Stimulated activated CD4-positive, alpha-beta T cell treated with anti-CD3 and anti-CD28 coated beads, Interleukin-4, amount 100 ng/mL, for 24 hours (primary cell): Measurements from ENCODE around the gene SH3RF1.

Experiments used
- DNase-seq: peaks from one replicate; pipeline ENCODE4 v3.0.0-alpha.2; 2020

The SH3RF1 gene

DNA sequence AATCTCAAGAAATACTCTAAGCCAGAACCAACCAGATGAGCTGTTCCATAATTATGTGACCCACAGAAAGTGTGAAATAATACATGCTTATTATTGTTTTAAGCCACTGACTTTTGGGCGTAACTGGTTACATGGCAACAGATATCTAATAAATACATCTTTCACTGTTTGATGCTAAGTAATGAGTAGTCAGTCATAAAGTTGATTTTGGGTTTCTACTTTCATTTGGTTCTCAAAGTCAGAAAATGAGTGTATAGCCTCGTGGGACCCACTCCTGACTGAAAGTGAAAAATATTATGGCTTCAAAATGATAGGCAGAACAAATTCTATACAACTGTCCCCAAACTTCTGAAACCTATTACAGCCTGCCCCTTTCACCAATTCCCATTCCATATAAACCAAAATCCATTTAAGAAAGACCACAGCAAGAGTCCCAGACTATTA lies 172.7 kb downstream of the SH3RF1 start:
- DNase-seq, result no peak

DNA sequence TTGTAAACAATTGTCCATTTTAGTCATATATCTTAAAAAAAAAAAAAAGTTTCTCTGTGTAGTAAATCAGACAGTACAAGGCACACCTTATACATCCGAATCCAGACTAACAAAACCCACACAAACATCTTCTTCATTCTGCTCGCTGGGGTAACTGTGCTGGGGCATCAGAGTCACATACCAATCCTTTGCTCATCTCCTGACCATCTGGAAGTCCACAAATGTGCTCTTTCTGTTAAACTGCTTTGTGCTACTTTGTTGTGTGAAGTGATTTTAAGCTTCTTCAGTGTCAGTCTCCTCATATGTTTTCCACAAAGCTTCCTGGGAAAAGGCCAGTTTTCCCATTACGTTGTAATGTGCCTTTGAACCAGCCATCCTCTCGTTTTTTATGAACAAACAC lies 174.5 kb downstream of the SH3RF1 start:
- no peak for DNase-seq

DNA sequence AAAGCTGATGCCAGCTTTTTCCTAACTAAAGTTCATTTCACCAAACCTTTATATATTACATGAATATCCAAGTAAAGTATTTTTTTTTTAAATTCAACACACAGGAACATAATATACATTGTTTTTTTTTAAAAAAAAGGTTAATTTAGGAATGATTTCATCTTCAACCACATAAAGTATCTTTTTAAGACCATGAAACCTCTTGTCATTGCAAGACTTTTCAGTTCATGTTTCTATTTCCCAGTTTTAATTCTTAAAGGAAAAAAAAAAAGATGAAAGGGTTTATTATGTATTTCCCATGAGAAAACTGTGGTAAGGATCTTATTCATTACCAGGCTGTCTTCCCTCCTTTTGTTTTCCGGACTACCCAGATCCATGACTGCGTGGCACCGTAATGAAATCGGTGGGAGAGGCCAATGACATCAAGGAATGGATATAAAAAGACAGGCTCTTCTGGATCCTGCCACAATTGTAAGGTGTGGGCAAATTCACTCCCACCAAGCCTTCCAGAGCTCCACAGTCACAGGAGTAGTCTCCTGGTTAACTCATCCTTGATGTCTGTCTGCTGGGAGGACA lies 176.0 kb downstream of the SH3RF1 start:
- no peak for DNase-seq

DNA sequence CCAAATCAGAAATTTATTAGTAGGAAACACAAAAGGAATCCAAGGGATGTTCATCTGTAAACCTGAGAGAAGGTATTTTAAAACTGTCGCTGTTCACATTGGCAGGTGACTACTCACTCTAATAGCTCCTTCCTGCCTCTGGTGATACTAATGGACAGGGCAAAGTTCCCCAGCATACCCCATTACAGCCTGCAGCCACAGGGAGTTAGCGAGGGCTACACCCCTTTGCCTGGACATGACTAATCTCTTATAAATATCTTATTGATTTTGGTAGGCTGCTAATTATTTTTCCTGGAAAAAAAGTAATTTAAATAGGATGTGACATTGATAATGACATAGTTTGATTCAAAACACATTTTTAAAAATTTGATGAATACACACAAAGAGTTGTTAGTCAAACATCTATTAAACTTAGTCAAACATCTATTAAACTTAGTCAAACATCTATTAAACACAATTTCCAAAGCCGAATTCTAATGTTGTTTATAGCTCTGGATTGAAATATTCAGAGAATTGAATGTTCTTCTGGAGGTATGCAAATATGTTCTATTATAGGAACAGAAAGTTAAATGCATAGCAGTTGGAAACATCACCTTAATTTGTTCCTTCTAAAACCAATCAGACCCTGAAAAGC lies 177.8 kb downstream of the SH3RF1 start:
- DNase-seq, result no peak

DNA sequence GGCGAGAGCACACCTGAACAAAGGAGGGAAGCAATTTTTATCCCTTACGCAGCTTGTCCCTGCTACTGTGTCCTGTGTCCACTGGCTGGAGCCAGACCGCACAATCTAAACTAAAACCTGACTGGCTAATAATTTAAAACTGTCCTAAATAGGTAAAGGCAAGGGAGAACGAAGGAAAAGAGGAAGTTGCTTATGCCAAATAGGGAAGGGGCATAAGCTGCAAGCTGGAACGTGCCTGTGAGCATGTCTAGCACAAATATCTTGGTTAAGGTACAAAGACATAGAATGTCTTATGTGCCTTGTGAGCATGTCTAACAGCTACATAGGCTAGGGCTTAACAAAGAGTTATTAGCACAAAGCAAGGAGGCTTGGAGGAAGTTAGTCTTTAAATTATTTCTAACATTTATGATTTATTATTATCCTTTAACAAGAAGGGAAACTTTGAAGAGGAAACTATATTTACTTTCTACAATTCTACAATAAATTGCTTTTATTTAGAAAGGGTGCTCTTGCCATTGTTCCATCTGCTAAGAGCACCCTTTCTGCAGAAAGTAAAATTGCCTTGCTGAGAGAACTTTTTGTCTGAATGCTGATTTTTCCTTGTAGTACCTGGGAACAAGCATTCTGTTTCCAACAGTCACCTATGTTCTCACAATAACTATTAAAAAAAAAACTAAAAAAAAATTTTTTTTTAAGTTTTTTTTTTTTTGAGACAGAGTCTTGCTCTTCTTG lies 180.1 kb downstream of the SH3RF1 start:
- DNase-seq, result no peak

DNA sequence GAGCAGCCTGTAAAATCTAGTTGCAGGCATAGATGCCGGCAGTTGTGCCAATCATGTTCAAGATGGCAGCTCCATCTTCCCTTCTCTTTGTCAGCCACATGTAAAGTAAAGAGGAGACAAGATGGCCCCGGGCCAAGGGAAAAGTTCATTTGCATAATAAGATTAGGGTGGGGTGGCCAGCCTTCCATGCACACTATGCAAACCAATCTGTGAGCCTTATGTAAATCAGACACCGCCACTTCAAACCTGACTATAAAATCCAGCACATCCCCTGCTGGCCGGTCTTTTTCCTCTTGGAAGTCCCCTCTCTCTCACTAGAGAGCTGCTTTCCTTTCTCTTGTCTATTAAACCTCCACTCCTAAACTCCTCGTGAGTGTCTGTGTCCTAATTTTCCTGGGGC lies 181.8 kb downstream of the SH3RF1 start:
- no peak for DNase-seq

DNA sequence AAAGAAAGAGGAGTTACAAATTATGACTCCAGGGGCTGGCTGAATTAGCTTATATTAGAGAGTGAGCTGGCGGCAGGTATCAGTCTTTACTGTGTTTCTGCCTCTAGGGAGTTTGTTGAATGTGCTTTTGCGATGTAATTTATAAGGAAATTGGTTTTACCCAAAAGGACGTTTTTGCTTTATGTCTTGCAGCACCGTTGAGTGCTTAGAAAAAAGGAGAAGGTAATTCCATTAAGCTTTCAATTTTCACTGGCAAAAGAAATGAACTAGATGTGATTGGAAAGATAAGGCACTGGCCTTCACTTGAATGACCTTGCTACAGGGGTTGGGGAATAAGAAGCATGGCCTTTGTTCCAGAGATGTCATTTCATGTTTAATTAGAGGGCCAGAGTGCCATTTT lies 185.8 kb downstream of the SH3RF1 start:
- DNase-seq, result no peak

DNA sequence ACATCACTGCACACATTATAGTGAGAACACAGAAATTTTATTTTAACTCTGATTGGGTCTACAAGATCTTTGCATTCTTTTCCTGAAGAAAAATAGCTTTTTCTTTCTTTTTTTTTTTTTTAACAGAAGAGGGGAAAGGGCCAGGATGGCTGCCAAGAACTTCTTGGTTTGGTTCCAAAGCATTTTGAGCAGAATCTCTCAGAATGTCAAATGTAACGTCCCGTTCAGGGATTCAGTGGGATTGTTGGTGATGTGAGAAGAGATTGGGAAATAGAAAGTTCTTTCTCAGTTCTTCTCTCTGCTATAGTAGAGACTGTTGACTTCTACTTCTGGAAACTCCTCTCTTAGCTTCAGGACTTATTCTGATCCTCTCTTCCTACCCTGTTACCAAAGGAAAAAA lies 189.8 kb downstream of the SH3RF1 start:
- DNase-seq, result no peak

DNA sequence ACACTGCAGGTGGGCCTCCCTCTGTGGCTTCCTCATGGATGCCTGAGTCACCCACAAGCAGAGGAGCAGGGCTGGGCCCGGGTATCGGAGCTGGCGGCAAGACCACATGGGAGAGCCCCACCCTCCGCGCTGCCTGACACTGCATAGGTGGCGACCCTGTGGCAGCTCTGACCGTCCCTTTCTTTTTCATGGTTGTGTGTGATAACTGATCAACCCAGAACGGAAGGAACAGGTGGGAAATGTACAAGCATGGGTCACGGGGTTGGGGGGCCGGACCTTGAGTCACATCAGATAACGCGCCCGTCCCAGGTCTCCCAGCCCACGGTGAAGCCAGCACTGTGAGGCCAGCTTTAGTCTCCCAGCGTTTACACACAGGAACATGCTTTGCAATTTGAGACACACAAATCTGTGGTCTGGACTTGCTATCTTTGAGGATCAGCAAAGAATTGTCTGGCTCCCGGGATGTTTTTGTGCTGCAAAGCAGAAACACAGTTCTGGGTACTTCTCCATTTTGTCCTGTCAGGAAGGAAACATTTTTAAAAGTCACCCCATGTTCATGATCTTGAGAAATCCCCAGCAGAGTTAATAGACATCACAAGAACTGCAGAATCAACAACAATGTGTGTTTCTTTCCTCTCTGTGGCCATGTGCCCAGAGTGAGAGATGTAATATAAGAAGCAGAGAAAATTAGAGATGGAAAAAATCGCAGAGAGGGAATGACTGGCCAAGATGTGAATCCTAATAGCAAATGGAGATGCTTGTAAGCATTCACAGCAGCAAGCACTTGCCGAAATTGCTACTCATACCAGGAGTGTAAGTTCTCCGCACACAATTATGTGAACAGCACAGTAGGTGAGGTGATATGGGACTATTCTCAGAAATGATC lies 190.6 kb downstream of the SH3RF1 start:
- no peak for DNase-seq

DNA sequence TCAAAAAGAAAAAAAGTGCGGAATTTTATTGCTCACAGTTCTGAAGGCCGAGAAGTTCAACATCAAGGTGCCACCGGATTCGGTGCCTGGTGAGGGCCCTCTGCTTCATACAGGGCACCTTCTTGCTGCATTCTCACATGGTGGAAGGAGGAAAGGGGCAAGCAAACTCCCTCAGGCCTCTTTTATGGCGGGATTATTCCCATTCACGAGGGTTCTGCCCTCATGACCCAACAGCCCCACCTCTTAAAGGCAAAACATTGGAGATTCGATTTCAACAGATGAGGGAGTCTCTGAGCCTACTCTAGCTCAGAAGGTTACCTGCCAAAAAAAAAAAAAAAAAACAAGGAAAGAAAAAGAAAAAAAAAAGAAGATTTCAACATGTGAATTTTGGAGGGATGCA lies 196.6 kb downstream of the SH3RF1 start:
- no peak for DNase-seq

DNA sequence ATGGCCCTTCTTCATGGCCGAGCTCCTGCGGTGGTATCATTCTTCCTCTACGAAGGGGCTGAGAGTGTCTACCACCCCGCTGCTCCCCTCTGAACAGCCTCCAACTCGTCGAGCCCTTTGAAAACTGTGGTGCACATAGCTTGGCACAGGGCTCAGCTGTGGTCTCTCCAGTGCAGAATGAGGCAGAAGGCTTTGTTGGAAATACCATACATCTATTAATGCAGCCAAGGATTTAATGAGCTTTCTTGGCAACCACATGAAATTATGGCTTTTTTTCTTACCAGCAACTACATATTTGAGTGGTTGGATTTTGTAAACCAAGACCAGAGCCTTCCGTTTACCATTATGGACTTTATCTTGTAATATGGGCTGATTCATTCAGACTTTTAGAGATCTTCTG lies 199.0 kb downstream of the SH3RF1 start:
- no peak for DNase-seq

DNA sequence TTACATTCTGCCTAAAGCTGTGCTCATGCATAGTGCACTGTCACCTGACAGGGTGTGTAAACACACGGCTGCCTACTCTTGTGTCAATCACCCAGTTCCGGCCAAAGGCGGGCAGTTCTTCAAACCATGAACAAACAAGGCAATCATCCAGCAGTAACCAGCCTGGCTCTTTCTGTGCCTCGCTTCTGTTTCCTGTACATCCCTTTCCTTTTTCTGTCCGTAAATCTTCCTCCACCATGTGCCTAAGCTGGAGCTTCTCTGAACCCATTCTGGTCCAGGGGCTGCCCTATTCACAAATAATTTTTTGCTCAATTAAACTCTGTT lies 199.9 kb downstream of the SH3RF1 start:
- no peak for DNase-seq

DNA sequence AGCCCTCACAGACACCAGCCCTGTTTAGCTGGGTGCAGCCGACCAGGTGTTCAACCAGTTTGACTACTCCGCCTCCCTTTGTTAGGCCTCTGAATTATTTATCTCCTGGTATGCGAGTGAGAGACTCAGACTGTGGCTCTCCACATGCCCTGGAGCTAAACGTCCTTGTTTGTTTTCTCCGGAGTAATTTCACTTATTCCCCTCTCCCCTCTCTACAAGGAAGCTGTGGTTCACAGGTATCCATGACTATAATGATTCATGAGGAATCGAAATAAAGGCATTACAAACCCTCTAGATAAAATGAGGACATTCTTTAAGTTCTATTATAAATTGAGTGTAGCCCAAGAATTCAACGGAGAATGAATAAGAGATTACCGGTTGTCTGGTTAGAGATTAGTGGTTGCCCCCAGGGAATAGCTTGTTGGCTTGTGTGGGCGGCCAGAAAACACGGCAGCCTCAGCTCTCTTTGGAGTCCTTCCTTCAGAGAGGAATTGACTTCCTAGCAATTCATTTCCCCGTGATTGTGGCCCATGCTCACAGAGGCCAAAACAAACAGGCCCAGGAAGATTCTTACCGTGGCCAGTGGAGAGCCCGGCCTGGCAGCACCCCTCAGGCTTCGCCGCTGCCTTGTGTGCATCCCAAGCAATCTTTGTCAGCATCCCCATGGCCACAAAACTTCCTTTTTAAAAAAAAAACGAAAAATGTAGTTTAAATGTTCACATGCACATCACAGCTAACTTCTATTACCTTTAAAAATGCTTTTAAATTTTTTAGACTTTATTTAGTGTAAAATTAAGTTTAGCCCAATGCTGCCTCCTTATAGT lies 200.5 kb downstream of the SH3RF1 start:
- no peak for DNase-seq

DNA sequence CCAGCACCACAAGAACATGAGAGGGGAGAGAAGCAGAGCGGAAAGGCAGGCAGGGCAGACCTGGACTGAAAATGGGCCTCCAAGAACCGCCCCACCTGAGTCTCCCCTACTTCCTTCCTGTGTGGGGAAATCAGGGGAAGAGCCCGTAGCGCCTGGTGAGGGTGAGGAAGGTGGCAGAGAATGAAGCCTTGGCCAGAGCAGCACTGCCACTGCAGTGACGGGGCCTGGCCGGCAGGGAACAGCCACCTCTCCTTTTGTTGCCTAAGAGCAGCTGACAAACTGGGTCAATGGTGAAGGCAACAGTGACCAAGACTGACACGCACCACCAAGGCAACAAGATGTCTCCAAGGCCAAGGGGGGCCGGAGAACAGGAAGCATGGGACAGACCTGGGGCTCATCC lies 202.3 kb downstream of the SH3RF1 start:
- DNase-seq, result no peak

DNA sequence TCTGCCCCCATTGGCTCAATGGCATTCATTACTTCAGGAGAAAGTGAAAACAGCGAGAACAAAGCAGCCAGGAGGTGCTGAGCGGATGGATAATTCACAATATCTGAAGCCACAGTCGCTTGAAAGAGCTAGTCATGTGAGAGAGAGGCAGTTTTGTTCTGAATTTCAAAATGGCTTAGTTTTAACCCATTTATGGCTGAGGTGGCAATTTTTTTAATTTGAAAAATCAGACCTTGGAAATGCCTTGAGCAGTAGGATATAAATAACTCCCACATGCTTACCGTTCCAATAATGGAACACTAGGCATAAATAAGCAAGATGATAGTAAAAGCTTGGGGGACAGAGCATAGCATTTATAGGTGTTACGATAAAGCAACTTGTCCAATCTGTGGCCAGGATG lies 203.8 kb downstream of the SH3RF1 start:
- no peak for DNase-seq

DNA sequence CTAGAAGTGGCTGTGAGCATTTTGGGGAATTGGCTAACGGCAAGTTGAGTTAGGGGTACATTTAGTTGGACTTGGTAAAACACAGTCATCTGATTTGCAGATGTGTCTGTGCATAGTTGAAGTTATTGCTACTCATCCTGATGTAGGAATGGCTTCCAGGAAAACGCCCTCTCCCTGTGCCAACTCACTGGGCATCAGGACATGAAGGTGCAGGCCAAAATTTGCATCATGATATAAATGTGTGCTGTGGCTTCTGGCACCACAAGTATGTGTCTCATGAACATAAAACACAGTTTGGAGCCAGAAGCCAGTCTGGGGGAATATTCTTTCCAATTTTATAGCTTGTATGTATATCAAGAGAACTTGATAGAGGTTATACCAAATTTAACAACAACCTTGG lies 206.5 kb downstream of the SH3RF1 start:
- DNase-seq, result no peak

DNA sequence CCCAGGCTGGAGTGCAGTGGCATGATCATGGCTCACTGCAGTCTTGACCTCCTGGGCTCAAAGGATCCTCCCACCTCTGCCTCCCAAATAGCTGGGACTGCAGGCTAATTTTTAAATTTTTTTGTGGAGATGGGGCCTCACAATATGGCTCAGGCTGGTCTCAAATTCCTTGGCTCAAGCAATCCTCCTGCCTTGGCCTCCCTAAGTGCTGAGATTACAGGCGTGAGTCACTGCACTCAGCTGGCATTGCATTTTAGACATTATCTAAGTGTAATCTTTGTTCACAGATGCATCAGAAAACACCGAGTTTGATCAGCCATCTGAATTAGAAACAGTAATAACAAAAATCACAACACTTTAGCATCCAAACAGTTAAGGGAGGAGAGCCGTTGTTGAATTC lies 207.3 kb downstream of the SH3RF1 start:
- DNase-seq, result no peak

DNA sequence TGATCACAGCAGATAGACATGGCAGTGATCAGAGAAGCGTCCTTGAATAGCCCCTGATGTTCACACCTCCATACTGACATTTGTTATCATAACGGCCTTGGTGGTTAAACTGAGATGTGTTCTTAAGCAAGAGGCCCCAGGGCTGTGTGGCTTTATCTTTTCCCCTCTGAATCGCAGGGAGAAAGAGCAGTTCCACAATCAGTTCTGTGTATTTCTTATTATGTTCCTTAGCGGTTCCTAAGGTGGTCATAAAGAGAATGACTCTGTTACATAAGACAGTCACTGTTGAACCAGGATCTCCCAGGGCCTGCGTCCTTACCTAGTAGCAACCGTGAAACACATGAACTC lies 207.9 kb downstream of the SH3RF1 start:
- no peak for DNase-seq

DNA sequence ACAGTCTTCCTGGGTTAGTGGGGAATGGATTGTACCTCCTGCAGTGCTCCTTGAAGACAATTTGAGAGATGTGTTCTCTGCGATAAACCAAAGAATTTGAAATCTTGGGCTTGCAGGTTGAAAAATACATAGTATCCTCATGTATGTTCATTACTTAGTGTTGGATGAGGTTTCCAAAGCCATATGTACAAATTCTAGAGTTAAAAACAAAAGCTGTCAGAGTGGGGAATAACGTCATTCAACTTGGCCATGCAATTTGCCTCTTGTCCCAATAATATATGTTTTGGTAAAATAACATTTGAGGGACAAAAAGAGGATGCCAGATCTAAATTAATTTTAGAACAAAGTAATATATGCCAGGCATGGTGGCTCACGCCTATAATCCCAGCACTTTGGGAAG lies 209.4 kb downstream of the SH3RF1 start:
- DNase-seq, result no peak

DNA sequence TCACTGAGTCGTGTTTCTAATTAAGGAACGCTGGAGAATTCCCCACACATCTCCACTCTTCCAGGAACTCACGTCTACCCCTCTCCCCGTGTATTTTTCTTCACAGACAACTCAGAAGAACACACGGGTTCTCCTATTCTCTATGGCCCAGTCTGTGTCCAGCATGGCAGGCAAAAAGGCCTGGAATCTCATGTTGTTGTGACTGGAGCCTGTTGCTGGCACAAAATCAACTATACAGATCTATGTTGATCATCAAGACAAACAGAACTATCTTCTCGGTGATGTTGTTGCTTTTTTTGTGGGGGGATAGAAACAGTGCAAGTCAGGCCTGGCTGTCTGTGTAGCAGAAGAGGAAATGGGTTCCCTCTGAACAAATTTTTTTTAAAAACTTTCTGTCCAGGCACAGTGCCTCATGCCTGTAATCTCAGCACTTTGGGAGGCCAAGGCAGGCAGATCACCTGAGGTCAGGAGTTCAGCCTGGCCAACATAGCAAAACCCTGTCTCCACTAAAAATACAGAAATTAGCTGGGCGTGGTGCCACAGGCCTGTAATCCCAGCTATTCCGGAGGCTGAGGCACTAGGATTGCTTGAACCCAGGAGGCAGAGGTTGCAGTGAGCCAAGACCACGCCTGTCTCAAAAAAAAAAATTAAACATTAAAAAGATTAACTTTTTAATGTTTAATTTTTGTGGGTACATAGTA lies 210.2 kb downstream of the SH3RF1 start:
- no peak for DNase-seq

DNA sequence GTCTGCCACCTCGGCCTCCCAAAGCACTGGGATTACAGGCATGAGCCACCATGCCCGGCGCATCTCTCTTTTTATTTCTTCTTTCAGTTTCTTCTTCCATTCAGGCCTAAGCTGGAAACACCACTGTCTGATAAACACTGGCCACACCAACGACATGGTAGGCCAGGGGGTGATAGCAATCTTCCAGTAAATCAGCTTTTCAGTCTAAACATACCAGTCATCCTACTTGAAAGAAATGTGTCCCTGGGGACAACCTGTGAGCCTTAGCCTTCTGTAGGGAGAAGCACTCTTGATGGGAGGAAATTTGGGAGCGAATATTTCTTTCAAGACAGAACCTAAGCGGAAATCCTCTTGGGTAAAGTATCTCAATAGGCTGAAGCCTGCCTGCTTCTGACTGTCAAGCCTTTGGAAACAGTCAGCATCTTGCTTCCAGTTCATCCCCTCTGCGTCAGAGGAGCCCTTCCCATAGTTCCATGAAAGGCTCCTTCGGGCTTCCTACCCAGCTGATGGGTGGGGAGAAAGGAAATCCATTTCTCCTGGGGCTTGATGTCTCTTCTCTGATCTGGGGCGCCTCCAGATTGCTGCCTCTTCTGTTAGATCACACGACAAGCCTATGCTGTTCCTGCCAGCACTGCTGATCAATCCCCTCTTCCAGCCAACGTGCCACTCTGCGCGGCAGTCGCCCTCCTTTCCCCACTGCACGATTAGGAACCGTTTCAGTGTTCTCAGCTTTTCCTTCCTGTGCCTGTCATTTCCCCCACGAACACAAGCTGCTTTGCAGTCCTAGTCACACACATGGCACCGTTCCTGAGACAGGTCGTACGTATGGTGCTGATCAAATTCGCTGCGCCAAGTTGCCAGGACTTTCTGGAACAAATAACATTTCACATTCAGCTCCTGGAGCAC lies 211.2 kb downstream of the SH3RF1 start:
- no peak for DNase-seq
